ENCODE measurements around the gene EDEM3.
"Not testable (repeated sequence)": the region's sequence is repeated elsewhere in the genome, so short reads cannot be mapped to it uniquely, and the experiment has no call there.

EDEM3 gene

GRCh38 chr1:184754476-184755225 is at the start of gene EDEM3:
Gene EDEM3 (minus strand): TSS chr1:184754858. CDS start chr1:184754646, 212 bp downstream.
- FAIRE-seq, result peak; percentile 97

GRCh38 chr1:184804220-184804619 is 49.6 kb upstream of the EDEM3 start:
- no peak for DNase-seq (ENCODE audit: insufficient read length, low spot score)

More at GRCh38 chr1:184754476-184755225, at the start of gene EDEM3:
- peak; percentile 82 for DNase-seq (ENCODE audit: insufficient read length, low spot score)

GRCh38 chr1:184803180-184803492 is 48.5 kb upstream of the EDEM3 start:
- FAIRE-seq, result no peak
- no peak for DNase-seq (ENCODE audit: insufficient read length, low spot score)

More at GRCh38 chr1:184804220-184804619, 49.6 kb upstream of the EDEM3 start:
- no peak for FAIRE-seq

- DNase-seq (ENCODE audit: insufficient read length, low spot score), result no peak
- FAIRE-seq, result no peak
Observed at GRCh38 chr1:184802354-184803179, 47.9 kb upstream of the EDEM3 start.

- DNase-seq (ENCODE audit: insufficient read length, low spot score) (no peak), FAIRE-seq (no peak)
Observed at GRCh38 chr1:184801503-184801902, 46.8 kb upstream of the EDEM3 start.

GRCh38 chr1:184800876-184801275 is 46.2 kb upstream of the EDEM3 start:
- DNase-seq (ENCODE audit: insufficient read length, low spot score), result no peak
- FAIRE-seq, result no peak

- DNase-seq (ENCODE audit: insufficient read length, low spot score) (no peak), FAIRE-seq (no peak)
Observed at GRCh38 chr1:184793967-184794366, 39.3 kb upstream of the EDEM3 start.

GRCh38 chr1:184792450-184792969 is 37.9 kb upstream of the EDEM3 start:
- FAIRE-seq, result peak; percentile 52
- DNase-seq (ENCODE audit: insufficient read length, low spot score), result no peak

GRCh38 chr1:184791550-184791900 is 36.9 kb upstream of the EDEM3 start:
- DNase-seq (ENCODE audit: insufficient read length, low spot score) (no peak), FAIRE-seq (no peak)

GRCh38 chr1:184790642-184791549 is 36.2 kb upstream of the EDEM3 start:
- DNase-seq (ENCODE audit: insufficient read length, low spot score), result no peak
- no peak for FAIRE-seq

GRCh38 chr1:184789884-184790283 is 35.2 kb upstream of the EDEM3 start:
- no peak for FAIRE-seq

GRCh38 chr1:184788970-184789369 is 34.3 kb upstream of the EDEM3 start:
- DNase-seq (ENCODE audit: insufficient read length, low spot score) (no peak), FAIRE-seq (no peak)

More at GRCh38 chr1:184789884-184790283, 35.2 kb upstream of the EDEM3 start:
- no peak for DNase-seq (ENCODE audit: insufficient read length, low spot score)

GRCh38 chr1:184785529-184785928 is 30.9 kb upstream of the EDEM3 start:
- DNase-seq (ENCODE audit: insufficient read length, low spot score) (no peak), FAIRE-seq (no peak)

GRCh38 chr1:184783723-184784122 is 29.1 kb upstream of the EDEM3 start:
- FAIRE-seq; DNase-seq (ENCODE audit: insufficient read length, low spot score): not testable (repeated sequence)

GRCh38 chr1:184781941-184782340 is 27.3 kb upstream of the EDEM3 start:
- no peak for FAIRE-seq

GRCh38 chr1:184775885-184776284 is 21.2 kb upstream of the EDEM3 start:
- DNase-seq (ENCODE audit: insufficient read length, low spot score) (no peak), FAIRE-seq (no peak)

More at GRCh38 chr1:184781941-184782340, 27.3 kb upstream of the EDEM3 start:
- no peak for DNase-seq (ENCODE audit: insufficient read length, low spot score)

GRCh38 chr1:184775329-184775728 is 20.7 kb upstream of the EDEM3 start:
- no peak for DNase-seq (ENCODE audit: insufficient read length, low spot score)
- no peak for FAIRE-seq

- FAIRE-seq (no peak), DNase-seq (ENCODE audit: insufficient read length, low spot score) (no peak)
Observed at GRCh38 chr1:184773762-184774320, 19.2 kb upstream of the EDEM3 start.

GRCh38 chr1:184771190-184771691 is 16.6 kb upstream of the EDEM3 start:
- DNase-seq (ENCODE audit: insufficient read length, low spot score) (no peak), FAIRE-seq (no peak)

All from GM19239 (cell line).